DMS53 treated with DMSO at 0.1 percent for 48 hours (cell line): Measurements from ENCODE around the gene SLIT3.

ENCODE experiments used
- DNase-seq: peaks from one replicate; lab custom pipeline; 2025; ENCODE audit not compliant: unreplicated experiment; lab: John Stamatoyannopoulos, UW

SLIT3 gene

DNA sequence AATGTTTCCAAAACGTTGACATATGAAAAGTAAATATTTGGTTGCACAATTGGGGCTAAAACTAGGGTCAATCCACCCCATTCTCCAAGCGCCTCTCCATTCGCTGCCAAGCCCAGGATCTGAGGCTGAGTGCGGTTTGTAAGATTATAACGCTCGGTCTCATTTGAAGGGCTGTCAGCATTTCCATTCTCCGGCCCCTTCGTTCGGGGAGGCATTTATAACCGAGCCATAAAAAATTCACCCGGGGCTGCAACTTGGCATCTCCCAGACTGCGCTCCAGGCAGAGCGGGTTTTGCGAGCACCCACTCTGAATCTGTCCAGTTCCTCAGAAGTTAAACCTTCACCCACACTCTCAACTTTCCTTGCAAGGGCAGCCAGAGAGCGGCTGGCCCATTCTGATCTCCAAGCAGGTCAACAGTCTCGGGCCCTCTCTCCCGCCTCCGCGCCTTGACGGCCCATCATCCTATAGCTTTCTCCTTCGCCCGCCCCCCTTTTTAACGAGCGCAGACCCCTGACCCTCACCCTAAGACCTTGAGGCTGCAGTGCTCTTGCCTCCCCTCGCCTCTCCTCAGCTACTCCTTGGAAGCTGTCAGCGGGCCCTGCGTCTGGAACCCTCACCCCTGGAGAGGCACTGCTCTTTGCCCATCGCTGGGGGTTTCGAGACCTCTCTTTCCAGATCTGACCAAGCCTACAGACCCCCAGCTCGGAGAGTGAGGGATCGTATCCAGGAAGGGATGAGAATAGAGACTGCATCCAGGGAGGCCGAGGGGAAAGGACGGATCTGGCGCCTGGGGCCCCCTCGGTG, 1.1 kb downstream of the SLIT3 start:
- no peak for DNase-seq

DNA sequence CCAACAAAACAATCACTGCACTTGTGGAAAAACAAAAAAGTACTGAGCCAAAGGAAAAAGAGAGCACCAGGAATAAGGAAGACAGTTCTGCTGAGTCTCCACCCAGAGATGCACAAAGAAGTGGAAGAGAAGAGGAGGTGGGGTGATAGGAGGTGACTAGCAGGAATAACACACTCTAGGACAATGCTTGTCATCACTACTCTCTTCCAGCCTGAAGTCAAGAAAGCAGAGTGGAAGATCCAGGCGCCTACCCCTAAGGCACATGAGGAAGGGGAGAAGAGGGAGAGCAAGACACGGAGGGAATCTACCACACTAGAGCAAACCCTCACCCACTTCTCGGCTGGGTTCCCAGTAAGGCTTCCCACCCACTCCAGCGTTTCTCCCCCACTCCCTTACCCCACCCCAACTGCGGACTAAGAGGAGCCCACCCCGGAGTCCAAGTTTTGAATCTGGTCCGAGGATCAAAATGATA, 1.7 kb downstream of the SLIT3 start:
- DNase-seq: no peak

DNA sequence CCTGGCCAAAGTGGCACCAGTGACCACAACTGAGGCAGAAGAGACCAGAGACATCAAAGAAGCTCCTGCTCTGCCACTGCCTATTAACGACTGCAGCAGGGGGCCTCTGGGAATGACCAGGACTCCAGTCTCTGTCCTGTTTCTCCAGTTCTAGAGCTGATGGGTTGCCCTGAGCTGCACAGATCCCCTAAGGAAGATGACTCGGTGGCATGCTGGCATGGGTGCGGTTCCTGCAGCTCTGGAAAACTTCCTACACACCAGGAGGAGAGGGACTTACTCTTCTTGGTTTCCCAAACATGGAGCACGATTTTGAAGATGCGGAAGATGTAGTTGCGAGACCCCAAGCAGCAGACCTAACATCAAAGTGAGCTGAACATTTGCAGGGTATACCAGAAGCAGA, 2.7 kb downstream of the SLIT3 start:
- no peak for DNase-seq

DNA sequence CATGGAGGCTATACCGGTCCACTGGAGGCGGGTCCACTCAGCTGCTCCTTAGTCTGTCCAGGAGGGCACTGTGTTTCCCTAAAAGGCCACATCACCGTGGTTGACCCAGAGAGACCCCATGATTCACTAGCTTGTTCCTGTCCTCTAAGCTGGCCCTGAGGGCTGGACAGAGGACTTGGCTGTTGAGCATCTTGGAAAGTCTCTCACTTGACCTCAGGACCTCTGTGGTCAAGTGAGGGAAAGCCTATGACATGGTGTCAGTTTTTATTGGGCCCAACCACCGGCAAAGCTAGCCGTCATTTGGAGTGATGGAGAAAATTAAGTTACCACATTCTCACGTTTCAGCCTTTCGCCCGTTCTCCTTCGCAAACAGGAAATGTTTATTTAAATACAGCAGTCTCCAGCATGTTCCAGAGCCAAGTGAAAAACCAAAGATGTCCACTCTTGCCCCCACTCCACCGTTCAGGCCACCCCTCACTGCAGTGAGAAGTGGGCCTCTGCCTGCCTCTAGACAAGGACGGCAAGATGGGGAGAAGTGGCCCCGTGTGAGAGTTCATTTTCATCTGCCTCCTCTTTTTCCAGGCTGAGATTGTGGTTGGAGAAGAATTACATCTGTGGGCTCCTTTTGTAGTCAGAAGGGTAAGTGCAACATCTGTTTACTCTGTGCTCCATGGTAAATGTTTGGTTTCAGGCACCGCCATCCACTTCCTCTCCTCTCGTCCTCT, 4.4 kb downstream of the SLIT3 start:
- DNase-seq: no peak

DNA sequence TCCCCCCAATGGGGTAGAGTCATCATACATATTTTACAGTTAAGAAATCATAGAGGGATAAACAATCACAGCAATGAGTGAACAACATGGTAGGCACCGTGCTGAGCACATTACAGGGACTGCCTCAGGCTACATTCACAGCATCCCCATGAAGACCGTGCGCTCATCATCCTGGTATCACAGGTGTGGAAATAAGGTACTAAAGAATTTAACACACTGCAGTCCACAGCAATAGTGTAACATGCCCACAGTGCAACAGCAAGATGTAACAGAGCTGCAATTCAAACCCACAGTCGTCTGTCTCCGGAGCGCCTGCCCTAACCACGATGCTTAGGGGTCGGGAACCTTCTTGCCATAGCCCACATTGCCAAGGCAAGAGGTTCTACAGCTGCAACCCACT, 5.6 kb downstream of the SLIT3 start:
- DNase-seq: no peak

DNA sequence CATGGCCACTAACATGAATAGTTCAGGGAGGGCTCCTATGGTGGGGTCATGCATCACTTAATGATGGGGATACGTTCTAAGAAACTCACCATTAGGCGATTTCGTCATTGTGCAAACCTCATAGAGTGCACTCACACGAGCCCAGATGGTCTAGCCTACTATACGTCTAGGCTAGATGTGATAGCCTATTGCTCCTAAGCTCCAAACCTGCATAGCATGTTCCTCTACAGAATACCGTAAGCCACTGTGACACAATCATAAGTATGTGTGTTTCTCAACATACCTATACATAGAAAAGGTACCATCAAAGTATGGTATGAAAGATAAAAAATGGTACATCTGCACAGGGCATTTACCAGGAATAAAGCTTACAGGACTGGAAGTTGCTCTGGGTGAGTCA, 6.3 kb downstream of the SLIT3 start:
- no peak for DNase-seq

DNA sequence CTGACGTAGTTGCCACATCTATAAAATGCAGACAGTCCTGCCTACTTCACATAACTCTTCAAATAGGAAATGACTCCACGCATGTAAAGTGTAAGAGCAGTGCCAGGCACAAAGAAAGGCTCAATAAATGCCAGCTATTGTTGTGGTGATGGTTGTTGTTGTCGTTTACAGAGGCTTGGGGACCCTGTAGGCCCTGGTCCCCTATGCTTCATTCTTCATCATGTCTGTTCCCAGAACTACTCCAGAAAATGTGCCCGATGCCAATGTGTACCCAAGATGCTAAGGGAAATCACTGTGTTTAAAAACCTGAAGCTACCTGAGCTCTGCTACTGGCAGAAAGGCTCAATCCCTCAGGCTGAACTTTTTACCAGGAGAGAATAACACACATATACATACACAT, 9.1 kb downstream of the SLIT3 start:
- DNase-seq: no peak

DNA sequence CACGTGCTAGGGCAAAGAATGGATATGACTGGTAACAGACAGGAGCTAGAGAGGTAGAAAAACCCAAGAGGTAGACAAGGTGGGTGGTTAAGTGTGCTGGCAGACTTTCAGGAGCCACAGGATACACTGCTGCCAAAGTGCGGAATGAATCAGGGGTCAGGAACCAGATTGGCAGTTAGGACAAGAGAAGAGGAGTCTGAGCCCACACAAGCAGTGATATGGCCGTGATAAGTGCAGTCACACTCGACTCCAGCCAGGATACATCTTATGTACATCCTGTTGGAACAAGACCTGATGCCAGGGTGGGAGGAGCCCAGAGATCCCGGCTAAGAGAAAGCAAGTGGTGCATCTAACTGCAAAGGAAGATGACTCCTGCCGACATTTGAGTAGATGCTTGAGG, 10.0 kb downstream of the SLIT3 start:
- no peak for DNase-seq

DNA sequence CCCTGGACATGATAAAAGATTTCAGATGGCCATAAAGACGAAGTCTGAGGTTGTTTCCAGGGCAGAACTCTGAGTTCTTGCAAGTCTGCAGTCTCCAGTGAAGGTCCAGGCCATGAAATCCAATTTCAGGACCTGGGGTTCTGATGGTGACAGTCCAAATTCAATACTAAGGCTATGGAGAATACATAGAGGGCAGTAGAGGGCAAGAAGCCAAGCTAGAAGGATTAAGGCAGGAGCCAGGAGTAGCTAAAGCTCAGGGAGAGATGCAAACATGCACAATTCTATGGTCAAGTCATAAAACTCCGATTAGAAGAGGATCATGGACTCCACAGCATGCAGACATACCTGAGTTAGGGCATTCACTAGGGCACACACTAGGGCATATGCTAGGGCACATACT, 11.4 kb downstream of the SLIT3 start:
- DNase-seq: no peak

DNA sequence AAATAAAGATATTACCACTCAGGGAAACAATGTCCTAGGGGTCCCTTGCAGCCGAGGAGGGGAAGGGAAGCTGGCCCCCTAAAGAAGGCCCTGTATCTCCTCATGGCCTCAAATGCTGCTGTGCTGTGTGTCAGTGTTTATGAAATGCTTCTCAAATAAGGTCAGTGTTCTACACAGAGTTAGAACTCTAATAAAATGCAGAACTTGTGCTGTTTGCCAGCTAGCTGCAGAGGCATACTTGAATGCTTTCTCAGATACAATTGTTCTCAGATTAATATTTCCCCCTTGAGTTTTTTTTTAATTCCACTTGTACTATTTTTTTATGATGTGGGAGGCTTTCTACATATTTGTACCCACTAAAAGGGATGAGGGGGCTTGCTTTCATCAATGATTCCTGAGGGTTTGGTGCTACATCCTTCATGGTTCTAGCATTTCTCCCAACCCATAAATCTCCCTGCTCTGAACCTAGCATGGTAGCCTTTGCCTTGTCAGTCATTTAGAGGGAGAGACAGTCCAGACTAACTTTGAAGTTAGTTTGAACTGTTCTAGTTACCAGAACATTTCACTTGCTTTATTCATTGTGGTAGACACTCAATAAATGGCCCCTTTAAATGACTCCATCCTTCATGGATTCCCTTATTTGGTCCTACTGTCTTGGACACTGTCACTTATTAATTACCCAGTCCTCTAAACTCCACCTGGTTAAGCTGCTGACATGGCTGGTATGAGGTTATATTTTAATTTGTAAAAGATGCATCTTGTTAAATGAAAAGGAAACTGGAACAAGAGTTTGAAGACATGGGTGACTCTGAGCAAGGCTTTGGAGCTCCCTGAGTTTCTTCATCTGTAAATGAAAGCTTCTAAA, 12.6 kb downstream of the SLIT3 start:
- no peak for DNase-seq

DNA sequence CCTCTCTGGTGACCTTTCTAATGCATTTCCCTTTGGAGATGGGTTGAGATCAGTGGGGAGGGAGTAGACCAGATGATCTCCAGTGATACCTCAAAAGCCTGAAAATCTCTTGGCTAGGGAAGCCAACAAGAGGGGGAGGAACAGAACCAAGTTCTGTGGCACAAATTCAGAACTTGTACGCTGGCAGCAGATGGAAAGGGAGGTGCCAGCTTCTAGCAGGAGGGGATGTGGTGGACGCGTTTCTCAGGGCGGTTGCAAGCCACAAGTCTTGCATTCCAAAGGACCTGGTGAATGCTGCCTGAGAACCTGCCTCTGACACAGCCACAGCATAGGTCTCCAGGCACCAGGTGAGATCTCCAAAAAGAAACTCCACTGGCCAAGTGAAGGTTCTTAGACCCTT, 13.4 kb downstream of the SLIT3 start:
- no peak for DNase-seq

DNA sequence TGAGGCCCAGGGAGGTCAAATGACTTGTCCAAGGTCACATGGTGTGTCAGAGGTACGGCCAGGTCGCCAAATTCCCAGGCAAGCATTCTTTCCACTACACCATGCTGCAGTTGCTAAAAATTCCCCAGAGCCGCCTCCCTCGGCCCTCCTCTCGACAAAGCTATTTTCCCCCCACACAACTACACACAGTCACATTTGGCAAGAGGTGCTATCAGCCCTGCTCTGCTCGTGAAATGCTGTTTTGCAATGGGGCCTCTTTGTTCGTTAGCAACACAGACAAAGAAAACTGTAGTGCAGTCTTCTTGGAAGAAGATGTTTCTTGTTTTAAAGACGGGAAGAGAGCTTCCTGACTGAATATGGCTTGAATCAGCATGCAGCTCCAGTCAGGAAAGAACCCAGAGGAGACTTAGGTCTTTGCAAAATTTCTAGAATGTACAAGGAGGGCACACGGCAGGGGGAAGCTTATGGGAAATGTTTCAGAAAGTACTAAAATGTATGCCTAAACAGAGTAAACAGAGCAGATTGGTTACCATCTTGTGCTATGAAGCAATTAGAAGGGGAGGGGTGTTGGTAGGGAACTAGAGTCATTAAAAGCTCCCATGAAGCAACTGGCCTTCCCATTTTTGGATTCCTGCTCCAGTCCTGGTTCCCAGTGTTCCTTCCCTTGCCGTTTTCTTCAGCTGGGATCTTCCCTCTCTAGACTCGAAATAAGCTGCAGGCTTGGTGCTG, 14.2 kb downstream of the SLIT3 start:
- no peak for DNase-seq

DNA sequence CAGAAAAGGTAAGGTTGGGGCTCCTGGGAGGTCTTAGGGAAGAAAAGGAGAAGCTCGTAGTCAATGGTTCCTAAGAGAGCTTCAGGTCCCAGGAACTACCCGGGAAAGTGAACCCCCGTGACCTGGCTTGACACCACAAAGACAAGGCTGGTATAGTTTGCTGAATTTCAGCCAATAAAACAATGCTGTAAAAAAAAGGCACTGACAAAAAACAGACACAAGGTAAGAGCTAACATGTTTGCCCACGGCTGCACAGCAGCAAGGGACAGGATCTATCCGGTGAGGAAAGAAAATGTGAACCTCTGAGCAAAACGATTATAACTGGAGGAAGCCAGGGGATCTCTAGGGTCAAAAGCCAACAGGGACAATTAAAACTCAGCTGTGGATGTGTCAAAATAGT, 17.1 kb downstream of the SLIT3 start:
- no peak for DNase-seq

DNA sequence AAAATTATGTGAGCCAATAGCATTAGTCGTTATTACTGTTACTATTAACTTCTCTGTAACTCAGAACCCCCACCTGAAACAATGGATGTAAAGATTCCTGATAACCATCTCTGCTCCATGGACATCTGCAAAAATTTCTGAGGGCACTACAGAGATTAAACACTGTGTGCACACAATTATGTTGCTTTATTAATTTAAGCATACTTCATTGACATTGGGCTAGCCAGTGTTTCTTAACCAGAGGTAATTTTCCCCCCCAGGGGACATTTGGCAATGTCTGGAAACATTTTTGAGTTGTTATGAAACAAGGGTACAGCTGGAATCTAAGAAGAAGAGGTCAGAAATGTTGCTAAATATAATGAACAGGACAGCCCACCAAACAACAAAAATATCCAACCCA, 19.3 kb downstream of the SLIT3 start:
- DNase-seq: no peak

DNA sequence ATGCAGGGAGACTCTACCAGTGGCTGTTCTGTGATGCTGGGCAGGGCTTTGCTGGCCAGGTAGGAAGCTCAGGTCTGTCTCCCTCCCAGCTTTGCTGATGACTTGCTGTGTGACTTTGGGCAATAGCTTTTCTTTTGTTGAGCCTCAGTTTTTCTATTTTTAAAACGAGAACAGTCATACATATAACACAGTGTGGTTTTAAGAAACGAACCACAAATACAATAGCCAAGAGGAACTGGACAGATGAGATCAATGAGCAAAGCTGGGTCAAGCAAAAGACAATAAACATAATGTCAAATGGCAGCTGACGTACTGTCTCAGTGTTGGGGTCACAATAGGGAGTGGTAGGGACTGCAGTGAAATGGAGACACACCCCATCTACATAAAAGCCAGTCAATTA, 20.2 kb downstream of the SLIT3 start:
- no peak for DNase-seq

DNA sequence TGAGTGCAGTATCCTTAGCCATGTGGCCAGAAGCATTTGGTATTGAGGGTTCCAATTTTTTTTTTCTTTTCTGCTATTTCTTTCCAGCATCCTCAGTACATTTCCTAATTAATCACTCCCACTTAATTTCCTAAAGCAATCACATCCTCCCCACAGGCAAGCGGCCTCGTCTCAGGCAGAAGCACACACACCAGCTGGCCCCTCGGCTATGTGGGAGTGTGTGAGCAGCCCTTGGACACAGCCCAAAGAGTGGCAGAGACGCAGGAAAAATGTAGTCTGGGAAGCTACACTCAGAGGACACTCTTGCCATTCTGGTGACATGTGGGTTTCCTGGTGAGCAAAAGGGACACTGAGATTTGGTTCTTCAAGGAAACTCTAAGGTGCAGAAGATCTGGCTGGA, 20.7 kb downstream of the SLIT3 start:
- DNase-seq: no peak

DNA sequence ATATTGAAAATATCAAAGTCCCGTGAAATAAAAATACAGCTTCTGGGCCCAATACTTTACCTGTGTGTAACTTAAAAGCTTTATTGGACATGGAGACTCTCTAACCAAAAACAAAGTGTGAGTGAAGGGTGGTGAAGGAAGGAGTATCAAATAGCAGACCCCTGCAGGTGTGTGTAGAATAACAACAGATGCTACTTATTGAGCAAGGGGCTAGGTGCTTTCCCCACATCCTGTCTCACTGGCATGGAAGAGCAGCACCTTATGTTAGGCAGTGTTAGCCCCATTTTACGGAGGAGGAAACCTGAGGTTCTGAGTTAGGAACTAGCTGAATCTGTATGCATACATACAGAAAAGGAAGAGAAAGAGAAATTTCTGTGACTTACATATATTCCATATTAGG, 21.8 kb downstream of the SLIT3 start:
- DNase-seq: no peak

DNA sequence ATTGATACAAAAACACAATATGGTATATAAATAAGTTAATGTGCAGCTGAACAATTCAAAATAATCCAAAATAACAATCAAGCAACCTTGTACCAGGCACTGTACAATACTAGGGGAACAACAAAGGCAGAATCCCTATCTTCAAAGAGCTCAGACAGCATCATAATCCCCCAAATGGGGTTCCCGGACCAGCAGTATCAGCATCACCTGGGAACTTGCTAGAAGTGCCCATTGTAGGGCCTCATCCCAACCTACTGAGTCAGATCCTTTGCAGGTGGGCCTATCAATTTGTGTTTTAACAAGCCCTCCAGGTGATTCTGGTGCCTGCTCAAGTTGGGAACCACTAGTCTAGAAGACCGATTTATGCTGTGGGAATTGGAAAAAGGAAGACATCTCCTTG, 27.1 kb downstream of the SLIT3 start:
- no peak for DNase-seq

DNA sequence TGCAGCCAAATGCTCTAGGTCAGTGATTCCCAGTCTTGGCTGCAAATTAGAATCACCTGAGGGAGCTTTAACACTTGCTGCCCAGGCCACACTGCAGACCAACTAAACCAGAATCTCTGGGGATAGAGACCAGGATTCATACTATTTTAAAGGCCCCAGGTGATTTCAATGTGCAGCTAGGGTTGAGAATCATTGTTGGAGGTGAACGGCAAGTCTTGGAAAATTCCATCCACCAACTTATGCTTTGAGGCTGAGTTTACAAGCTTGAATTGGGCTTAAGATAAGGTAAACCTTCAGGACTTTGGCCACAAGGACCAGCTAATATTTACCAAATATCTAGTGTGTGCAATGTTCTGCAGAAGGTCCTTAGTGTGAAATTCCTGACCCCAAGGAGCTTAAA, 27.5 kb downstream of the SLIT3 start:
- no peak for DNase-seq

DNA sequence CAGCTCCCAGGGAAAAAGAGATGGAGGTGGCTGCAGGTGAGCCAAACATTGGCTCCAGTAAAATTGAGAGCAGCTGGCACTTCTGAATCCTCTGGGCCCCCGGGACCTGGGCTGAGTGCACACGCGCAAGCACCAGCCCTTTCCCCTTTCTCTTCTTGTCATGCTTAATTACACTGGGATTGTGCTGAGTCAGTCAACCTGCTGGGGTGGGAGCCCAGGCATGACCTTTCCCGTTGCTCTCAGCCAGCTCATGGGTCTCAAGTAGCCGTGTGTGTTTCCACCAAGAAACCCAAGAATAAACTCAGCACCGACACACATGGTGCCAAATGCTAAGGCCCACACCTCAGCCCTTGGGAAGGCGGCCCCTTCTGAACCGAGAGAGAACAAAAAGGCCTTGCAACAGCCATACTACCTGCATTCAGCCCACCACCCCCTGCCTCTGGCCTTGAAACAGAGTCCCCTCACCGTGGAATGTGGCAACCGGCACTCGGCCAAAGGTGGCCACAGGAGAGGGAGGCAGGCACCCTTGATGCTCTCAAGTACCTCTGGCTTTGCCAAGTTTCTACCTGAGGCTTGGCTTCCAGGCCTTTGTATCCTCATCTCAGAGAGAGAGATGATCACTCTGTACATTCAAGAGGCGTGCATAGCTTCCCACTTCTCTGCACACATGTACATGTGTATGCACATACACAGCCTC, 28.1 kb downstream of the SLIT3 start:
- no peak for DNase-seq
